ENCODE measurements around the gene KTN1.
A peak's percentile ranks its signal among the peaks of the same experiment; 100 is the strongest.

KTN1 gene

DNA sequence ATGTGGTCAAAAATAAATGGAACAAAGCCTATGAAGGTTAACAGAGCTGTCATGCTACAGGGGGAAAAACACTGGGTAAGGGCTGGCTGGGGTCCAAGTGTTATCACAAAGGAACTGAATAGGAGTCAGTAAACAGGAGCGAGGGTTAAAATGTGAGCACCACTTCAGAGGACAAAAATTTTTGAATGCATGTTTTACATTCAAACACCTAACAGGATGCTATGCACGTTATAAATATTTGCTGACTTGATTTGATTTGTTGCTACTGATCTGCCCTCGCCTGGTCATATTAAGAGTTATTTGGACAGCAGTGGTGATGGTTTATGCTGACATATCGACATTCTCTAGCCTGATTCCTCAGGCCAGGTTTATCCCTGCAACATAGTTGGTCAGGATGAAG, 7.4 kb upstream of the KTN1 start:
- DNase-seq (ENCODE audit: low read depth), result no peak
- H3K4me3 ChIP-seq (ENCODE audit: low read depth, low read length), result no peak overlapping the region
- TF ChIP-seq, protein P1, sequence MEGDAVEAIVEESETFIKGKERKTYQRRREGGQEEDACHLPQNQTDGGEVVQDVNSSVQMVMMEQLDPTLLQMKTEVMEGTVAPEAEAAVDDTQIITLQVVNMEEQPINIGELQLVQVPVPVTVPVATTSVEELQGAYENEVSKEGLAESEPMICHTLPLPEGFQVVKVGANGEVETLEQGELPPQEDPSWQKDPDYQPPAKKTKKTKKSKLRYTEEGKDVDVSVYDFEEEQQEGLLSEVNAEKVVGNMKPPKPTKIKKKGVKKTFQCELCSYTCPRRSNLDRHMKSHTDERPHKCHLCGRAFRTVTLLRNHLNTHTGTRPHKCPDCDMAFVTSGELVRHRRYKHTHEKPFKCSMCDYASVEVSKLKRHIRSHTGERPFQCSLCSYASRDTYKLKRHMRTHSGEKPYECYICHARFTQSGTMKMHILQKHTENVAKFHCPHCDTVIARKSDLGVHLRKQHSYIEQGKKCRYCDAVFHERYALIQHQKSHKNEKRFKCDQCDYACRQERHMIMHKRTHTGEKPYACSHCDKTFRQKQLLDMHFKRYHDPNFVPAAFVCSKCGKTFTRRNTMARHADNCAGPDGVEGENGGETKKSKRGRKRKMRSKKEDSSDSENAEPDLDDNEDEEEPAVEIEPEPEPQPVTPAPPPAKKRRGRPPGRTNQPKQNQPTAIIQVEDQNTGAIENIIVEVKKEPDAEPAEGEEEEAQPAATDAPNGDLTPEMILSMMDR (IDR thresholded peaks at IDR 0.05; ENCODE audit: insufficient read depth, low read depth, low read length, missing control alignments), result no peak

DNA sequence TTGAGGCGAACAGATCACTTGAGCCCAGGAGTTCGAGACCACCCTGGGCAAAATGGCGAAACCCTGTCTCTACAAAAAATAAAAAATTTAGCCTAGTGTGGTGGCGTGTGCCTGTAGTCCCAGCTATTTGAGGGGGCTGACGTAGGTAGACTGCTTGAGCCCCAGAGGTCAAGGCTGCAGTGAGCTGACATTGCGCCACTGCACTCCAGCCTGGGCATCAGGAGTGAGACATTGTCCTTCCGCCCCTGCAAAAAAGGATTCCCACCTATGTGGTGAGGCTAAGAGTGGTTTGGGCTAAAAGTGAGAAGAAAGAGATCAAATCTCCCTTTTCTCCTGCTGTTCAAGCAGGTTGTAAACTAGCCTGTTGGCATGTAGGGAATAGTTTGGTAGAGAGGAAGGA, 5.0 kb upstream of the KTN1 start:
- TF ChIP-seq, protein P1 (IDR thresholded peaks at IDR 0.05; ENCODE audit: insufficient read depth, low read depth, low read length, missing control alignments), result no peak
- no peak for DNase-seq (ENCODE audit: low read depth)
- H3K4me3 ChIP-seq (ENCODE audit: low read depth, low read length), result no peak overlapping the region

- no peak overlapping the region for H3K4me3 ChIP-seq (ENCODE audit: low read depth, low read length)
- DNase-seq (ENCODE audit: low read depth), result peak; percentile 22
- TF ChIP-seq, protein P1 (IDR thresholded peaks at IDR 0.05; ENCODE audit: insufficient read depth, low read depth, low read length, missing control alignments), result no peak
Measured at GRCh38 chr14:55577229-55577628, 2.8 kb upstream of the KTN1 start.

GRCh38 chr14:55578511-55578910, 1.5 kb upstream of the KTN1 start:
- no peak for DNase-seq (ENCODE audit: low read depth)
- TF ChIP-seq, protein P1 (IDR thresholded peaks at IDR 0.05; ENCODE audit: insufficient read depth, low read depth, low read length, missing control alignments), result no peak
- no peak overlapping the region for H3K4me3 ChIP-seq (ENCODE audit: low read depth, low read length)

DNA sequence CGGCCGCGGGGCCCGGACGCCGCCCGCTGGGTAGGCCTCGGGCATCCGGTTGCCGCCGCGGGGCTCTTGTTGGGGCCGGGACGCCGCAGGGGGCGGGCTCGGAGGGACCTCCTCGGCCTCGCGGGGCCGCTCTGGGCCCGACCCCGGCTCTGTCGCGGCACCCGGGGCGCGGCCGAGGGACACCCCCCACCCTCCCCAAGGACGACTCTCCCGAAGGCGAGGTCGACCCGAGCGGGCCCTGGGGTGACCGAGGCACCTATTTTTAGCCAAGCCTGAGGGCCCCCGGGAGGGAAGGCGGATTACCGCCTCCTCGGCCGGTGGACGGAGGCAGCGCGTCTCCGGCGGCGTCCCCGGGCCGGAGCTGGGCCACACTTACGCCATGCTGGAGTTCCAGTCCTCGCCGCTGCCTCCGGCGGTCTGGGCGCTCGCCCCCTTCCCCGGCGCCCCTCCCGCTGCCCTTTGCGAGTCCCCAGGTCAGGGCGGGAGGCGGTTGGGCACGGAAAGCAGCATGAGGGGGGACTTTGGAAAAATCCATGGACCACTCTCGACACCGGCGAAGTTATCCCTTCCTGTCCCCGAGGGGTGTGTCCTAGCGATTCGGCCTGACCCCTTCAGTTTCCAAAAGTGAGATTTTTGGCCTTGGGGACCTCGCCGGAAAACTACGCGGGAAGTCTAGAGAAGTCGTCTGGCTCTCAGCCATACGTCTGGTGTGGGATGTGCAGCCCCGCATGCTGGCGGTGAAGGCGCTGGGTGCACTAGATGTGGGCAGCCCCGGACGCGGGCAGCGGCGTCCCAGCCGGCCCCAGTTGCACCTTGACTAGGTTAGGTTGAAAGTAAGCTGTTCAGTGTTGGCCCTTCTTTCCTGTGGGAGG, 699 bp downstream of the KTN1 start:
- peak overlapping the region; percentile 86 for H3K4me3 ChIP-seq (ENCODE audit: low read depth, low read length)
- peak; percentile 65 for DNase-seq (ENCODE audit: low read depth)
- TF ChIP-seq, protein P1 (IDR thresholded peaks at IDR 0.05; ENCODE audit: insufficient read depth, low read depth, low read length, missing control alignments), result no peak

DNA sequence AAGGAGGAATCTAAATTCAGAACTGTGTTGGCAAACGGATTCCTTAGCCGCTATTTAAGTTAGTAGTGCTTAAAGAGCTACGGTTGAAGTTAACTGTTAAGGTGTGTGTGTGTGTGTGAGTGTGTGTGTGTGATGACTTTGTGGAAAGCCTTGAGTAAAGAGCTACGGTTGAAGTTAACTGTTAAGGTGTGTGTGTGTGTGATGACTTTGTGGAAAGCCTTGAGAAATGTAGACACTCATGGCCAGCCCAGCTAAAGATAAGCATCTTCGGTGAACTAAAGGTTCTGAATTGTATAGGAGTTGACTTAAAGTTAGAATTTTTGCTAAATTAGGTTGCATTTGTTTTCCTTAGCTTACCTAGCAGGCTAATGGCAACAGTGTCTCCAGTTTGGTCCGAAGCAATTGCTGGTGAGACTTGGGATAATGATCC, 1.4 kb downstream of the KTN1 start:
- no peak for DNase-seq (ENCODE audit: low read depth)
- TF ChIP-seq, protein P1 (IDR thresholded peaks at IDR 0.05; ENCODE audit: insufficient read depth, low read depth, low read length, missing control alignments), result no peak
- peak overlapping the region; percentile 86 for H3K4me3 ChIP-seq (ENCODE audit: low read depth, low read length)

Measured in GM12865 (cell line).